ENCODE data around the gene CRISP2.

CRISP2 gene

GRCh38 chr6:49662231-49662891, 51.0 kb downstream of the CRISP2 start:
- no peak for DNase-seq (ENCODE audit: low spot score)

GRCh38 chr6:49653942-49654341, 59.4 kb downstream of the CRISP2 start:
- DNase-seq (ENCODE audit: low spot score), result no peak

GRCh38 chr6:49653438-49653837, 59.9 kb downstream of the CRISP2 start:
- no peak for DNase-seq (ENCODE audit: low spot score)

- no peak for DNase-seq (ENCODE audit: low spot score)
These were observed 62.1 kb downstream of the CRISP2 start for GRCh38 chr6:49651239-49651638.

GRCh38 chr6:49649988-49650387, 63.4 kb downstream of the CRISP2 start:
- DNase-seq (ENCODE audit: low spot score), result no peak

- DNase-seq (ENCODE audit: low spot score), result peak; percentile 79
These were observed 65.3 kb downstream of the CRISP2 start for GRCh38 chr6:49648036-49648435.

- peak; percentile 60 for DNase-seq (ENCODE audit: low spot score)
These were observed 65.9 kb downstream of the CRISP2 start for GRCh38 chr6:49647476-49647875.

GRCh38 chr6:49646942-49647341, 66.4 kb downstream of the CRISP2 start:
- no peak for DNase-seq (ENCODE audit: low spot score)

- peak; percentile 97 for DNase-seq (ENCODE audit: low spot score)
These were observed 67.1 kb downstream of the CRISP2 start for GRCh38 chr6:49646130-49646824.

- DNase-seq (ENCODE audit: low spot score), result peak; percentile 32
These were observed 68.2 kb downstream of the CRISP2 start for GRCh38 chr6:49645139-49645538.

All from hematopoietic multipotent progenitor cell treated with erythropoietin and hydrocortisone succinate and interleukin-3 and kit ligand, for 15 days (in vitro differentiated cells).